Loucy (cell line): Measurements from ENCODE around the gene TMEM235.

Experiments
- H2AFZ ChIP-seq: fragments of 200-600 bp; sonication (generic); 2 replicates; pipeline ENCODE4 v1.6.0; 2016; ENCODE audit warnings: antibody characterized with exemption, mild to moderate bottlenecking, low read length, moderate library complexity
- H3F3A ChIP-seq: fragments of 200-600 bp; 2 replicates; pipeline ENCODE4 v1.6.0; 2016; ENCODE audit warnings: antibody characterized with exemption, low read depth, mild to moderate bottlenecking
- H3K27me3 ChIP-seq: fragments of 200-600 bp; sonication (generic); 2 replicates; pipeline ENCODE4 v1.6.1; 2014; ENCODE audit warnings: low read length, mild to moderate bottlenecking; ENCODE audit not compliant: insufficient read depth, poor library complexity, severe bottlenecking
- H3K36me3 ChIP-seq: fragments of 200-600 bp; sonication (generic); 2 replicates; pipeline ENCODE4 v1.6.1; 2016; ENCODE audit warnings: low read length; ENCODE audit not compliant: insufficient read depth
- H3K4me1 ChIP-seq: fragments of 200-600 bp; sonication (generic); 2 replicates; pipeline ENCODE4 v1.5.1; 2014; ENCODE audit warnings: low read length, mild to moderate bottlenecking; ENCODE audit not compliant: insufficient read depth, poor library complexity, severe bottlenecking
- H3K4me2 ChIP-seq: fragments of 200-600 bp; sonication (generic); 2 replicates; pipeline ENCODE4 v1.6.0; 2014; ENCODE audit warnings: antibody characterized with exemption, low read length, low read depth, mild to moderate bottlenecking; ENCODE audit not compliant: poor library complexity, severe bottlenecking
- H3K4me3 ChIP-seq: fragments of 200-600 bp; sonication (generic); 2 replicates; pipeline ENCODE4 v1.5.1; 2014; ENCODE audit warnings: low read length, mild to moderate bottlenecking, mixed read lengths; ENCODE audit not compliant: poor library complexity, severe bottlenecking
- H3K79me2 ChIP-seq: fragments of 200-600 bp; sonication (generic); 2 replicates; pipeline ENCODE4 v1.6.1; 2014; ENCODE audit warnings: low read length; ENCODE audit not compliant: insufficient read depth
- H3K9ac ChIP-seq: fragments of 200-600 bp; sonication (generic); 2 replicates; pipeline ENCODE4 v1.6.0; 2014; ENCODE audit warnings: mild to moderate bottlenecking, low read depth, low read length, moderate library complexity; ENCODE audit not compliant: poor library complexity, severe bottlenecking
- H3K9me2 ChIP-seq: fragments of 200-600 bp; sonication (generic); replicated peaks from 2 replicates; pipeline ENCODE4 v1.6.1; 2016; ENCODE audit warnings: low read depth, low read length, mixed read lengths
- H3K9me3 ChIP-seq: fragments of 200-600 bp; sonication (generic); 2 replicates; pipeline ENCODE4 v1.6.1; 2014; ENCODE audit warnings: mild to moderate bottlenecking, antibody characterized with exemption, low read length, low read depth; ENCODE audit not compliant: insufficient read depth
- H4K20me1 ChIP-seq: fragments of 200-600 bp; sonication (generic); 2 replicates; pipeline ENCODE4 v1.6.0; 2014; ENCODE audit warnings: antibody characterized with exemption, low read length, mild to moderate bottlenecking; ENCODE audit not compliant: insufficient read depth, poor library complexity, severe bottlenecking
- CTCF ChIP-seq: fragments of 200-600 bp; sonication (generic); conservative IDR thresholded peaks from 2 replicates; pipeline ENCODE4 v1.5.1; 2014; ENCODE audit warnings: mild to moderate bottlenecking, antibody characterized with exemption, low read length
- EZH2phosphoT487 ChIP-seq: fragments of 200-600 bp; IDR thresholded peaks from 2 replicates; pipeline ENCODE4 v1.6.1; 2018; ENCODE audit warnings: antibody characterized with exemption, mild to moderate bottlenecking, moderate library complexity, borderline replicate concordance

The TMEM235 gene

GRCh38 chr17:78249818-78250806 lies 18.7 kb downstream of the TMEM235 start:
- TF ChIP-seq EZH2phosphoT487 (no peak), CTCF (no peak)
- H3F3A ChIP-seq: 0 out of 2 replicates have a peak, but pooled peaks cover 6% of the 10 kb centered on the region
- H3K9me3 ChIP-seq: no peaks in the 10 kb centered on the region
- no peaks in the 10 kb centered on the region for H4K20me1 ChIP-seq
- no peaks in the 10 kb centered on the region for H3K27me3 ChIP-seq
- no peaks in the 10 kb centered on the region for H3K36me3 ChIP-seq
- H3K4me1 ChIP-seq: peaks cover 30% of the 10 kb centered on the region
- H3K79me2 ChIP-seq: no peaks in the 10 kb centered on the region
- H3K4me3 ChIP-seq: no peak overlapping the region
- no peak overlapping the region for H2AFZ ChIP-seq
- H3K4me2 ChIP-seq: no peak overlapping the region
- no peak overlapping the region for H3K9ac ChIP-seq
- H3K9me2 ChIP-seq: no peaks in the 10 kb centered on the region

- no peaks in the 10 kb centered on the region for H3K9me3 ChIP-seq
- 0 out of 2 replicates have a peak, but pooled peaks cover 6% of the 10 kb centered on the region for H3F3A ChIP-seq
- H3K4me1 ChIP-seq: peaks cover 30% of the 10 kb centered on the region
- H3K79me2 ChIP-seq: no peaks in the 10 kb centered on the region
- H3K4me2 ChIP-seq: peak overlapping the region; percentile 55
- no peaks in the 10 kb centered on the region for H3K9me2 ChIP-seq
- no peak overlapping the region for H3K4me3 ChIP-seq
- peak; percentile 99 for TF ChIP-seq CTCF
- no peak for TF ChIP-seq EZH2phosphoT487
- no peak overlapping the region; the same call in 1 of the 2 replicates for H2AFZ ChIP-seq
- H3K27me3 ChIP-seq: no peaks in the 10 kb centered on the region
- no peaks in the 10 kb centered on the region for H3K36me3 ChIP-seq
- no peaks in the 10 kb centered on the region for H4K20me1 ChIP-seq
- no peak overlapping the region for H3K9ac ChIP-seq
These were observed 19.7 kb downstream of the TMEM235 start for GRCh38 chr17:78250891-78251772.

- no peaks in the 10 kb centered on the region for H4K20me1 ChIP-seq
- no peaks in the 10 kb centered on the region for H3K79me2 ChIP-seq
- no peak overlapping the region for H2AFZ ChIP-seq
- peak overlapping the region; percentile 15 for H3K9ac ChIP-seq
- H3K9me2 ChIP-seq: no peaks in the 10 kb centered on the region
- peak overlapping the region; percentile 55 for H3K4me2 ChIP-seq
- H3K36me3 ChIP-seq: no peaks in the 10 kb centered on the region
- peaks cover 30% of the 10 kb centered on the region for H3K4me1 ChIP-seq
- H3K4me3 ChIP-seq: peak overlapping the region; percentile 34
- no peaks in the 10 kb centered on the region for H3K27me3 ChIP-seq
- H3F3A ChIP-seq: 0 out of 2 replicates have a peak, but pooled peaks cover 6% of the 10 kb centered on the region
- TF ChIP-seq CTCF (no peak), EZH2phosphoT487 (no peak)
- H3K9me3 ChIP-seq: no peaks in the 10 kb centered on the region
These were observed 20.3 kb downstream of the TMEM235 start for GRCh38 chr17:78251773-78252103.
